ENCODE measurements around the gene NCBP3. TPM values are rescaled to one million over a fixed set of nuclear protein-coding genes. Genes with fewer than 3 reads are reported as not detected.

The NCBP3 gene
- total and polyA plus RNA-seq, 2 donors (not counting 3 experiments of a cell fraction or from before 2014, with no cell fraction given), result 18.2 to 51.1 TPM

GRCh38 chr17:3780986-3781385, 65.1 kb downstream of the NCBP3 start:
- dilution Hi-C loops (cut with MboI; ENCODE audit: extremely low pct_ligation_motif_present, low sequenced_read_pairs), result no loop called here
- Histone ChIP-seq H3K27ac (ENCODE audit: insufficient read depth, low read depth, low read length) (no peak overlapping the region), H4K20me1 (replicated peaks; ENCODE audit: control insufficient read depth, extremely low read depth, insufficient read depth, low read length) (no peaks in the 10 kb centered on the region), H3K4me2 (ENCODE audit: insufficient read depth, low read length) (no peak overlapping the region), H2AFZ (ENCODE audit: low read depth, low read length) (no peak overlapping the region), H3K4me1 (ENCODE audit: control insufficient read depth, extremely low read depth, insufficient read depth, low read length) (no peaks in the 10 kb centered on the region), H3K79me2 (ENCODE audit: control insufficient read depth, insufficient read depth, low read length) (no peaks in the 10 kb centered on the region), H3K27me3 (ENCODE audit: control insufficient read depth in 2 of 2, insufficient read depth in 2 of 2, low read length in 2 of 2) (no peaks in the 10 kb centered on the region), H3K9me3 (replicated peaks; ENCODE audit: control insufficient read depth, insufficient read depth, low read length) (no peaks in the 10 kb centered on the region), H3K9ac (replicated peaks; ENCODE audit: extremely low read depth, insufficient read depth, low read length) (no peak overlapping the region), H3K36me3 (ENCODE audit: control insufficient read depth in 2 of 2, extremely low read depth in 1 of 2, insufficient read depth in 2 of 2, low read length in 2 of 2) (no peaks in the 10 kb centered on the region), H3K4me3 (replicated peaks in 1 of 3; ENCODE audit: insufficient read depth in 1 of 3, low read depth in 1 of 3, low read length in 3 of 3) (no peak overlapping the region), H3K9me1 (replicated peaks; ENCODE audit: control insufficient read depth, extremely low read depth, insufficient read depth, low read length) (no peaks in the 10 kb centered on the region)
- DNase-seq (ENCODE audit: low read depth, low spot score) (no peak), FAIRE-seq (no peak)
- intact Hi-C loops (cut with micrococcal nuclease), result no loop called here
- TF ChIP-seq GATA2 (IDR thresholded peaks at IDR 0.05; ENCODE audit: insufficient read depth, insufficient read length, low read depth, low read length), result no peak
- TF ChIP-seq CTCF (IDR thresholded peaks at IDR 0.05; ENCODE audit: extremely low read depth in 1 of 2, insufficient read depth in 1 of 2, low read depth in 1 of 2, low read length in 2 of 2), result no peak
- TF ChIP-seq POLR2AphosphoS5 (IDR thresholded peaks at IDR 0.05; ENCODE audit: insufficient read depth, low read depth, low read length), result no peak
- TF ChIP-seq, protein P1, sequence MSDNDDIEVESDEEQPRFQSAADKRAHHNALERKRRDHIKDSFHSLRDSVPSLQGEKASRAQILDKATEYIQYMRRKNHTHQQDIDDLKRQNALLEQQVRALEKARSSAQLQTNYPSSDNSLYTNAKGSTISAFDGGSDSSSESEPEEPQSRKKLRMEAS (IDR thresholded peaks at IDR 0.05; ENCODE audit: insufficient read depth, insufficient read length), result no peak
- TF ChIP-seq JUN (IDR thresholded peaks at IDR 0.05; ENCODE audit: borderline replicate concordance, insufficient read depth, insufficient read length, low read depth), result no peak
- no peak for TF ChIP-seq MYC (IDR thresholded peaks at IDR 0.05; ENCODE audit: low read depth, low read length)
- TF ChIP-seq FOS (IDR thresholded peaks at IDR 0.05; ENCODE audit: borderline replicate concordance, insufficient read depth, low read length), result no peak
- TF ChIP-seq POLR2A (IDR thresholded peaks at IDR 0.05; ENCODE audit: low read depth, low read length), result no peak
- TF ChIP-seq EZH2 (IDR thresholded peaks at IDR 0.05; ENCODE audit: borderline replicate concordance, low read depth, low read length, severe bottlenecking), result no peak
- BruUV-seq (replicated peaks), result no TSS peak
- POLR2A ChIA-PET, result no interaction called here
- CTCF ChIA-PET, result interaction anchor here (1.1 to 1.8 kb wide), 4 partner anchors 21 to 47 kb away, joined by 3 to 5 read pairs (median 3); no protein-coding TSS in a partner anchor

Measured in endothelial cell of umbilical vein (primary cell).